Measurements from ENCODE around the gene PIM1. TPM values are rescaled to one million over a fixed set of nuclear protein-coding genes. Genes with fewer than 3 reads are reported as not detected.

The PIM1 gene
- total RNA-seq, 2 experiments from 2014 or later = 428 to 445 TPM

DNA sequence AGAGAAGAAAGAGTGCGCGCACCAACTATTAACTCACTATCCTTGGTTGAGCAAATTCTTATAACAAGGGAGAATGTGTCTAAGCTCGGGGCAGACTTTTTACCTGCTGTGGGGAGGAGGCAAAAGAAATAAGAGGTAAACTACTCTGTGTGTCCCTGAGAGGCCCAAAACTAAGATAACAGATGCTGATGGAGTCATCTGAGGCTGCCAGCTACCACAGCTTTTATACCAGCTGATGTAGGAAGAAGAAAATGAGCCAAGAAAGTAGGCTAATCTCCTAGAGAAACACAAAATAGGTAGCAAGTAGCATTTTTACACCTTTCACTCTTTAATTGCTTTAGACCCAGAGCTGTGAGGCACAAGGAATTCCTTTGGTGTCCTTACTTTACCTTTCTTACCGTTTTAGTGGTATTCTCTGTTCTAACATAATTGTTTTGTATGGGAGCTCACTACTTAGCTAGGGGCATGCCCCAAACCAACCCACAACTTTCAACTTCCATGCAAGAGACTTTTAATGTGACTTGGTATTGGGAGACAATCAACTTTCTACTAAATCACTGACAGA lies 27.8 kb upstream of the PIM1 start:
- POLR2A ChIA-PET = interaction anchor here (0.5 kb wide), 1 partner anchor 75 kb away, joined by 7 read pairs; no protein-coding TSS in a partner anchor
- H3K27ac Mint-ChIP-seq = no peak overlapping the region
- H3K27me3 Mint-ChIP-seq = peaks cover 6% of the 10 kb centered on the region
- H3K9me3 Mint-ChIP-seq = no peaks in the 10 kb centered on the region
- H3K4me1 Mint-ChIP-seq = peaks cover 7% of the 10 kb centered on the region
- H3K4me3 Mint-ChIP-seq = no peak overlapping the region
- DNase-seq (no peak), ATAC-seq (ENCODE audit: low read depth) (no peak)
- H3K36me3 Mint-ChIP-seq = no peaks in the 10 kb centered on the region

- Mint-ChIP-seq H3K27me3 (peaks cover 10% of the 10 kb centered on the region), H3K36me3 (no peaks in the 10 kb centered on the region), H3K4me3 (no peak overlapping the region), H3K4me1 (peaks cover 4% of the 10 kb centered on the region), H3K27ac (no peak overlapping the region), H3K9me3 (no peaks in the 10 kb centered on the region)
- DNase-seq (no peak), ATAC-seq (ENCODE audit: low read depth) (no peak)
- POLR2A ChIA-PET = no interaction called here
Observed at GRCh38 chr6:37143585-37143984, 26.4 kb upstream of the PIM1 start.

- peaks cover 4% of the 10 kb centered on the region for H3K4me1 Mint-ChIP-seq
- H3K36me3 Mint-ChIP-seq = no peaks in the 10 kb centered on the region
- no peak overlapping the region for H3K4me3 Mint-ChIP-seq
- peaks cover 16% of the 10 kb centered on the region for H3K27me3 Mint-ChIP-seq
- ATAC-seq (ENCODE audit: low read depth) (no peak), DNase-seq (no peak)
- no peak overlapping the region for H3K27ac Mint-ChIP-seq
- H3K9me3 Mint-ChIP-seq = no peaks in the 10 kb centered on the region
- POLR2A ChIA-PET = interaction anchor here (0.8 kb wide), 1 partner anchor 16 kb away, joined by 3 read pairs; no protein-coding TSS in a partner anchor
Observed at GRCh38 chr6:37145443-37145842, 24.5 kb upstream of the PIM1 start.

DNA sequence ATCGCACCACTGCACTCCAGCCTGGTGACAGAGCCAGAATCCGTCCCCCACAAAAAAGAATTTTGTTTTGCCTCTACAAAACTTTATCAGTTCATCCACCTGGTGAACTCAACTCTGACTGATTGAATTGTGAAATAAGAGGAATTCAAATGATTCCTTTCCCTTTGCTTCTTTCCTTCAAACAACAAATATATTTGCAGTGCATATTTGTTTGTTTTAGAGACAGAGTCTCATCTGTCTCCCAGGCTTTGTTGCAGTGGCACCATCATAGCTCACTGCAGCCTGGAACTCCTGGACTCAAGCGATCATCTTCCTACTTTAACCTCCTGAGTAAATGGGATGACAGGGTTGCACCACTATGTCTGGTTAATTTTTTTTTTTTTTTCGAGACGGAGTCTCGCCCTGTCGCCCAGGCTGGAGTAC lies 23.2 kb upstream of the PIM1 start:
- H3K9me3 Mint-ChIP-seq = no peaks in the 10 kb centered on the region
- POLR2A ChIA-PET = interaction anchor here (0.7 kb wide), 1 partner anchor 45 kb away, joined by 4 read pairs; no protein-coding TSS in a partner anchor
- H3K27ac Mint-ChIP-seq = no peak overlapping the region
- H3K27me3 Mint-ChIP-seq = peaks cover 19% of the 10 kb centered on the region
- peaks cover 3% of the 10 kb centered on the region for H3K4me1 Mint-ChIP-seq
- H3K36me3 Mint-ChIP-seq = no peaks in the 10 kb centered on the region
- ATAC-seq (ENCODE audit: low read depth) (no peak), DNase-seq (no peak)
- no peak overlapping the region for H3K4me3 Mint-ChIP-seq

DNA sequence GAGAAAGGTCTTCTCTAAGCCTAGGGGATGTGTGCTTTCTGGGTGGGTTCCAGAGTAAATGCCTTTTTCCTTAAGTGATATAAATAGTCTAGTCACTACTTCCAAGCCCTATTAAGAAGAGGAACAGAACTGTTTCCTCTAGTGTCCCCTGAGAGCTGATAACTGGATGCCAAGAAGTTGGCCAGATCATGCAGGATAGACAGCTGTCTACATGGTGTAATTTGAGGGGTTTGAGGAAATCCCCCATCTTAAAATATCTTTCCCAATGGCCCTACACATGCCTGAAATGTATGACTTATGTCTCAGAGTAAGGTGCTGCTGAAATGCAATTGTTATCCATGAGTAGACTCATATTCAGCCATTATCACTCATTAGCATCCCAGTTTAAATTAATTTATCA lies 20.2 kb upstream of the PIM1 start:
- Mint-ChIP-seq H3K36me3 (no peaks in the 10 kb centered on the region), H3K4me1 (no peaks in the 10 kb centered on the region), H3K9me3 (no peaks in the 10 kb centered on the region), H3K27ac (no peak overlapping the region), H3K27me3 (peaks cover 13% of the 10 kb centered on the region), H3K4me3 (no peak overlapping the region)
- no peak for ATAC-seq (ENCODE audit: low read depth)
- no peak for DNase-seq
- POLR2A ChIA-PET = no interaction called here

- peaks cover 13% of the 10 kb centered on the region for H3K27me3 Mint-ChIP-seq
- DNase-seq (no peak), ATAC-seq (ENCODE audit: low read depth) (no peak)
- H3K4me1 Mint-ChIP-seq = peaks cover 2% of the 10 kb centered on the region
- no peak overlapping the region for H3K4me3 Mint-ChIP-seq
- H3K36me3 Mint-ChIP-seq = no peaks in the 10 kb centered on the region
- no peaks in the 10 kb centered on the region for H3K9me3 Mint-ChIP-seq
- POLR2A ChIA-PET = no interaction called here
- no peak overlapping the region for H3K27ac Mint-ChIP-seq
Observed at GRCh38 chr6:37150314-37150713, 19.6 kb upstream of the PIM1 start.

DNA sequence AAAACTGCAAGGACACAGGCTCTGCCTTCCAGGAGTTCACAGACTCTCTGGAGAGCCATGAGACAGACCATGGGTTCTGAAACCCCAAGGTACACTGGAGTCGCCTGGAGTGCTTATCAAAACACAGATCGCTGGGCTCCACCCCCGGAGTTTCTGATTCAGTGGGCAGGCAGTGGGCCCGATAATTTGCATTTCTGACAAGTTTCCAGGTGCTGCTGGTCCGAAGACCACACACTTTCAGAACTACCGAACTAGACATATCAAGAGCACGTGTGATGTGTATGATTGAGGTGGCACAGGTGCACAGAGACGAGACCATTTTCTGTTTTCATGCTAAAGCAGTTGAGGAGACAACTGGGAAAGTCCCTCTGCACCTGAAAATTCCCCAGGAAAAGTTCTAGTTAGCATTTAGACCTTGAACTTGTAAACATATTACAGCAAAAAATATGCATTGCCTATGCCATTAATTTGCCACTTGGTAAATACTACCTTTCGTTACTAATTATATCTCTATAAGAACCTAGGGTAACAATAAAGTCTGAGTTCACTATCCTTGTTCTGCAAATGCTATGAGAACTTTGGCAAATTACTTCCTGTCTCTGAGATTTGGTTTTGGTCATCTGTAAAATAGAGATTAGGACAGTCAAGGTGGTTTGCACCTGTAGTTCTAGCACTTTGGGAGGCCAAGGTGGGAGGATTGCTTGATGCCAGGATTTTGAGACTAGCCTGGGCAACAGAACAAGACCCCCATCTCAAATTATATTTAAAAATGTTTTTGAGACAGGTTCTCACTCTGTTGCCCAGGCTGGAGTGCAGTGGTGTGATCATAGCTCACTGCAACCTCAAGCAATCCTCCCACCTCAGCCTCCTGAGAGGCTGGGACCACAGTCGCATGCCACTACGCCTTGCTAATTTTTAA lies 14.3 kb upstream of the PIM1 start:
- H3K4me3 Mint-ChIP-seq = peak overlapping the region; percentile 26
- H3K9me3 Mint-ChIP-seq = no peaks in the 10 kb centered on the region
- DNase-seq (no peak), ATAC-seq (ENCODE audit: low read depth) (peak; percentile 36)
- POLR2A ChIA-PET = interaction anchor here (0.8 to 1.4 kb wide), 3 partner anchors 13 to 126 kb away, joined by 3 read pairs; no protein-coding TSS in a partner anchor
- H3K36me3 Mint-ChIP-seq = no peaks in the 10 kb centered on the region
- no peak overlapping the region for H3K27ac Mint-ChIP-seq
- peaks cover 3% of the 10 kb centered on the region for H3K27me3 Mint-ChIP-seq
- peaks cover 12% of the 10 kb centered on the region for H3K4me1 Mint-ChIP-seq

GRCh38 chr6:37158508-37158907 lies 11.4 kb upstream of the PIM1 start:
- Mint-ChIP-seq H3K27ac (no peak overlapping the region), H3K27me3 (no peaks in the 10 kb centered on the region), H3K4me3 (no peak overlapping the region), H3K9me3 (peaks cover 1% of the 10 kb centered on the region), H3K4me1 (peaks cover 15% of the 10 kb centered on the region), H3K36me3 (no peaks in the 10 kb centered on the region)
- no peak for DNase-seq
- POLR2A ChIA-PET = interaction anchor here (0.8 kb wide), 1 partner anchor 11 kb away, joined by 3 read pairs; no protein-coding TSS in a partner anchor
- no peak for ATAC-seq (ENCODE audit: low read depth)

DNA sequence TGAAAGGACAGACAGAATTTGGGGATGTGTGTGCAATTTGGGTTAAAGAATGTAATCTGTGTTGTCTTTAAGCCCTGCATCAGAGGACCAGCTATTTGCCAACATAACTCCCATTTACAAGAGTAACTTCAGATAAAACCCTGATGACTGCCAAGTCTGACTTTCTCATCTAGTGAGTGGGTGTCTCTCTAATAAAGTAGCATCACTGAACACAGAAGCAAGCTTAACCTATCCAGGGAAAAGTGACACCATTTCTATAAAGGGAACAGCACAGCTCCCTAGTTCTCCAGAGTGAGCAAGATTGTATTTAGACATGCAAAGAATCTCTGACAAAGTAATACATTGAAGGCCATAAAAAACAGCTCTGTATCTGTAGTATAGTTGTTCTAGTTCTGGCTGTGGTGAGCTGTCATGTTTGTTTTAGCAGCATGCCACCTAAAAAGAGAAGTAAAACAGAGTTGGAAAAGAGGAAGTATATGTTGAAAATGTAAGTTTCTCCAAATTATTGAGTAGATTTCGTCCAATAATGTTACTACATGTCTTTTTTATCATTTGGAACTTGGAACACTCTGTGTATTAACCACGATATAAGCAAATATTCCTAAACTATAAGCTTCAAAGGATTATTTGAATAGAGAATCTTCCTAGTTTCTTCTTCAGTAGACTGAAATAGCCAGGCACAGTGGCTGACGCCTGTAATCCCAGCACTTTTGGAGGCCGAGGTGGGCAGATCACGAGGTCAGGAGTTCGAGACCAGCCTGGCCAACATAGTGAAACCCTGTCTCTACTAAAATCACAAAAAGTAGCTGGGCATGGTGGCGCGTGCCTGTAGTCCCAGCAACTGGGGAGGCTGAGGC lies 8.8 kb upstream of the PIM1 start:
- Mint-ChIP-seq H3K36me3 (no peaks in the 10 kb centered on the region), H3K4me1 (peaks cover 7% of the 10 kb centered on the region), H3K27ac (no peak overlapping the region), H3K9me3 (peaks cover 1% of the 10 kb centered on the region), H3K4me3 (no peak overlapping the region), H3K27me3 (no peaks in the 10 kb centered on the region)
- ATAC-seq (ENCODE audit: low read depth) (no peak), DNase-seq (no peak)
- POLR2A ChIA-PET = interaction anchor here (1.0 to 1.7 kb wide), 3 partner anchors 8 to 15 kb away, joined by 3 to 5 read pairs (median 3); partner anchors contain the start of gene PIM1

DNA sequence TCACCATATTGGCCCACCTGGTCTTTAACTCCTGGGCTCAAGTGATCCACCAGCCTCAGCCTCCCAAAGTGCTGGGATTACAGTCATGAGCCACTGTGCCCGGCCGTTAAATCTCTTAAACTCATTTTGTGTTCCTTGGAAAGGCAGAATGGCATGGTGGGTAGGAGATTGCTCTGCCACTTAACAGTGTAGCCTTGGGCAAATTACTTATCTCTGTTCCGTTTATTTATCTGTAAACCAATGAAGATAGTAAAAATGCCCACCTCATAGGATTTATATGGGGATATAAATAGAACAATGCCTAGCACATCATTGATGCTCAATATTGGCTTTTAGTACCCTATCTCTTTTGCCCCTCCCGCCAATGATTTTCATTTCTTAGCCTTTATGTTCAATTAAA lies 7.2 kb upstream of the PIM1 start:
- H3K27me3 Mint-ChIP-seq = no peaks in the 10 kb centered on the region
- H3K4me3 Mint-ChIP-seq = no peak overlapping the region
- H3K9me3 Mint-ChIP-seq = peaks cover 1% of the 10 kb centered on the region
- no peaks in the 10 kb centered on the region for H3K36me3 Mint-ChIP-seq
- no peak for DNase-seq
- POLR2A ChIA-PET = no interaction called here
- H3K27ac Mint-ChIP-seq = no peak overlapping the region
- H3K4me1 Mint-ChIP-seq = peaks cover 3% of the 10 kb centered on the region
- ATAC-seq (ENCODE audit: low read depth) = no peak

DNA sequence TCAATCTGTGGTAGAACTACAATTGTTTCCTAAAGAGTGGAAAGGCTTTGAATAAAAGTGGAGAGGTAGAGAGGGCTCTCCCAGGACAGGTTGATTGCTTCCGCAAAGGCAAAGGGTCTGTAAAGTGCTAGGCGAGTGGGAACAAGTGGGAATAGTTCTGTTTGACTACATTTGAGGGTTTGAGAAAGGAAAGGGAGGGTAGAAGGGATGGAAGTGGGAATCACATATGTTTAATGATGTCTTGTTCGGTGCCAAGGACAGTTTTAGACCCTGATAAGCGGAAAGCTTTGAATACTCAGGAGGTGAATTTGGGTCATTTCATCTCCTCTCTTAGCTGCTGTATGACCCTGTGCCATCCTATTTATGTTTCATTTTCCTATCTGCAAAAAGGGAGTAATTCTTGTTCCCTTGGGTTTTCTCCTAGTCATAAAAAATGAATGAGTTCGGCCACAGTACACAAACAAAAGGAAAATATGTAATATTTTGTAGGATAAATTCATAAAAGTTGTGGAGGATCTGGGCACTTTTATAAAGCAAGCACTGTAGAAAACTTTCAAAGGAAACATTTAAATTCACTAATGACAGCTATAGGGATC lies 1.7 kb upstream of the PIM1 start:
- DNase-seq (no peak), ATAC-seq (ENCODE audit: low read depth) (no peak)
- H3K4me3 Mint-ChIP-seq = peak overlapping the region; percentile 99
- H3K9me3 Mint-ChIP-seq = no peaks in the 10 kb centered on the region
- peaks cover 28% of the 10 kb centered on the region for H3K36me3 Mint-ChIP-seq
- POLR2A ChIA-PET = interaction anchor here (1.1 to 17.2 kb wide), 6 partner anchors 12 to 143 kb away, joined by 3 to 580 read pairs (median 344); no protein-coding TSS in a partner anchor
- H3K27ac Mint-ChIP-seq = peak overlapping the region; percentile 4
- H3K27me3 Mint-ChIP-seq = no peaks in the 10 kb centered on the region
- H3K4me1 Mint-ChIP-seq = peaks cover 13% of the 10 kb centered on the region

- POLR2A ChIA-PET = interaction anchor here (0.7 to 17.2 kb wide), 12 partner anchors 8 to 144 kb away, joined by 3 to 580 read pairs (median 10); partner anchors contain the start of genes TBC1D22B and TMEM217
- Mint-ChIP-seq H3K9me3 (no peaks in the 10 kb centered on the region), H3K27me3 (no peaks in the 10 kb centered on the region), H3K4me1 (peaks cover 18% of the 10 kb centered on the region), H3K4me3 (peak overlapping the region; percentile 99), H3K36me3 (peaks cover 35% of the 10 kb centered on the region), H3K27ac (peak overlapping the region; percentile 99)
- DNase-seq = no peak
- ATAC-seq (ENCODE audit: low read depth) = no peak
Observed at GRCh38 chr6:37168811-37169495, 999 bp upstream of the PIM1 start.
